Thyroid gland (tissue), 4 donors: Measurements from ENCODE around the gene NRSN1.

ENCODE experiments used
- CTCF ChIP-seq, 6 experiments: fragments of 200-600 bp in 3 of 6; fragments of 450-650 bp in 3 of 6; sonication (generic) in 3 of 6; IDR thresholded peaks; one replicate each; pipeline ENCODE4 v1.5.1; 2016 to 2019; ENCODE audit warnings: antibody characterized with exemption in 6 of 6, mild to moderate bottlenecking in 2 of 6, inconsistent platforms in 1 of 6, moderate library complexity in 1 of 6
- POLR2A ChIP-seq, 2 donors: fragments of 450-650 bp; IDR thresholded peaks; one replicate each; pipeline ENCODE4 v1.6.1; 2017; ENCODE audit warnings: antibody characterized with exemption in 2 of 2, mild to moderate bottlenecking in 2 of 2, moderate library complexity in 1 of 2

- no peak for TF ChIP-seq CTCF (IDR thresholded peaks at IDR 0.05)
- TF ChIP-seq POLR2A (IDR thresholded peaks at IDR 0.05), result no peak
Observed at GRCh38 chr6:24195836-24196597, 70.0 kb downstream of the NRSN1 start.
